HepG2 (cell line): ENCODE data around the gene PTGDS. TPM values are rescaled to one million over a fixed set of nuclear protein-coding genes. Genes with fewer than 3 reads are reported as not detected.

Experiments used
- KDM2A ChIP-seq: sonication (generic); formaldehyde crosslinking; IDR thresholded peaks from 2 replicates; pipeline ENCODE4 v1.4.0; 2020; ENCODE audit warnings: low read depth, missing genetic modification reagents, borderline replicate concordance
- LCORL ChIP-seq, 2 experiments: fragments of 450-650 bp in 1 of 2; sonication (generic) in 1 of 2; formaldehyde crosslinking in 1 of 2; IDR thresholded peaks; 2 replicates each; pipeline versions ENCODE4 v1.5.0 to v1.6.1; 2017 to 2020; ENCODE audit warnings: antibody characterized with exemption in 1 of 2, missing genetic modification reagents in 1 of 2
- SP2 ChIP-seq: sonication (generic); formaldehyde crosslinking; IDR thresholded peaks from 2 replicates; pipeline ENCODE4 v1.5.1; 2020; ENCODE audit warnings: mild to moderate bottlenecking, missing genetic modification reagents
- polyA plus RNA-seq, 8 experiments: library from polyadenylated mRNA; depleted of rRNA in 3 of 8; stranded (reverse) in 7 of 8; unstranded in 1 of 8; fragments of >200 nt; fragmentation: Illumina TruSeq in 4 of 8; extraction: Trizol in 4 of 8; gene quantifications; 2 replicates each; pipeline versions ENCODE4 v1.2.1 to v1.2.3, GENCODE V29; 2011 to 2016; ENCODE audit warnings: low read depth in 4 of 8, missing spikeins in 1 of 8, mixed read lengths in 1 of 8; ENCODE audit not compliant: insufficient read depth in 1 of 8
- total RNA-seq, 5 experiments: library from RNA; depleted of rRNA; stranded (reverse); fragments of >200 nt; fragmentation: Illumina TruSeq; extraction: Trizol; gene quantifications; 2 replicates each; pipeline ENCODE4 v1.2.3, GENCODE V29; 2016; ENCODE audit warnings: low read depth in 1 of 5
- TF ChIP-seq, protein P1 (sequence below): sonication (generic); formaldehyde crosslinking; IDR thresholded peaks from 2 replicates; pipeline ENCODE4 v1.5.1; 2020; ENCODE audit warnings: mild to moderate bottlenecking, missing genetic modification reagents, moderate library complexity
- TF ChIP-seq, protein P2 (sequence below): IDR thresholded peaks from 2 replicates; pipeline ENCODE4 v1.6.1; 2012; ENCODE audit warnings: inconsistent platforms
- TF ChIP-seq, protein P3 (sequence below): sonication (generic); formaldehyde crosslinking; IDR thresholded peaks from 2 replicates; pipeline ENCODE4 v1.5.0; 2020; ENCODE audit warnings: mild to moderate bottlenecking, missing genetic modification reagents, borderline replicate concordance

PTGDS gene
- total and polyA plus RNA-seq, 2 of the 13 experiments (the other 11 are each of a cell fraction or from before 2014, with no cell fraction given), result 0.33 to 0.50 TPM

DNA sequence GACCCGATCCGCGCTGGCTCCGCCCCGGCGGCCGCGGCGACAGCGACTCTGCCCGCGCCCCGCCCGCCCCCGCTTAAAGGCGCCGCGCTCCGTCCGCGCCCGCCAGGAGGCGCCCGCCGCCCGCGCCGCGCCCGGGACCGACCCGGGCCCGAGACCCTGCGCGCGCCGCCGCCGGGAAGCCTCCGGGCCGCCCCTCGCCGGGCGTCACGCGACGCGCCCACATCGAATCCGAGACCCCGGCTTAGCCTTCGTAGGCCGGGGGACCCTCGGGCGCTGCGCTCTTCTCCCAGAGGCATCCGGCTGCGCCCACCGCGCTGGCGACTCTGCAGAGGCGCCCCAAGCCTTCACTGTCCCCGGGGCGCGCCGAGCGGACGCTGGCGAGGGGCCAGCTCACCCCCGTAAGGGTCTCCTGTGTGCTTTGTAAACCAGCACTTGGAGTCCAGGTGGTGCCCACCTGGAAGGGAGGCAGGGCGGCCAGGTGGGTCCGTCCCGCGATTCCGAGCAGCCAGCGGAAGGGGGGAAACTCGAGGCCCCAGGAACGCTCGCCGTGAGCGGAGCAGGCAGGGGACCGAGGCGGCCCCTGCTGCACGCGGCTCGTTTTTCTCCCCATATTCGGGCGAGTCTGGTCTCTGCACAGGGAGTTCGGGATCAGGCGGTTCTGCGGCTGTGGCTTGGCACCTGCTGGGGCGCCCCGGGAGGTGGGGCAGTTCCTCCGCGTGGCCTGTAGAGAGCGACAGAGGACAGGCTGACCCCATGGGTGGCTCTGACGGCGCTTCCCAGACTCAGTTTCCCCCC lies 51.2 kb downstream of the PTGDS start (continued):
- TF ChIP-seq, protein P1, sequence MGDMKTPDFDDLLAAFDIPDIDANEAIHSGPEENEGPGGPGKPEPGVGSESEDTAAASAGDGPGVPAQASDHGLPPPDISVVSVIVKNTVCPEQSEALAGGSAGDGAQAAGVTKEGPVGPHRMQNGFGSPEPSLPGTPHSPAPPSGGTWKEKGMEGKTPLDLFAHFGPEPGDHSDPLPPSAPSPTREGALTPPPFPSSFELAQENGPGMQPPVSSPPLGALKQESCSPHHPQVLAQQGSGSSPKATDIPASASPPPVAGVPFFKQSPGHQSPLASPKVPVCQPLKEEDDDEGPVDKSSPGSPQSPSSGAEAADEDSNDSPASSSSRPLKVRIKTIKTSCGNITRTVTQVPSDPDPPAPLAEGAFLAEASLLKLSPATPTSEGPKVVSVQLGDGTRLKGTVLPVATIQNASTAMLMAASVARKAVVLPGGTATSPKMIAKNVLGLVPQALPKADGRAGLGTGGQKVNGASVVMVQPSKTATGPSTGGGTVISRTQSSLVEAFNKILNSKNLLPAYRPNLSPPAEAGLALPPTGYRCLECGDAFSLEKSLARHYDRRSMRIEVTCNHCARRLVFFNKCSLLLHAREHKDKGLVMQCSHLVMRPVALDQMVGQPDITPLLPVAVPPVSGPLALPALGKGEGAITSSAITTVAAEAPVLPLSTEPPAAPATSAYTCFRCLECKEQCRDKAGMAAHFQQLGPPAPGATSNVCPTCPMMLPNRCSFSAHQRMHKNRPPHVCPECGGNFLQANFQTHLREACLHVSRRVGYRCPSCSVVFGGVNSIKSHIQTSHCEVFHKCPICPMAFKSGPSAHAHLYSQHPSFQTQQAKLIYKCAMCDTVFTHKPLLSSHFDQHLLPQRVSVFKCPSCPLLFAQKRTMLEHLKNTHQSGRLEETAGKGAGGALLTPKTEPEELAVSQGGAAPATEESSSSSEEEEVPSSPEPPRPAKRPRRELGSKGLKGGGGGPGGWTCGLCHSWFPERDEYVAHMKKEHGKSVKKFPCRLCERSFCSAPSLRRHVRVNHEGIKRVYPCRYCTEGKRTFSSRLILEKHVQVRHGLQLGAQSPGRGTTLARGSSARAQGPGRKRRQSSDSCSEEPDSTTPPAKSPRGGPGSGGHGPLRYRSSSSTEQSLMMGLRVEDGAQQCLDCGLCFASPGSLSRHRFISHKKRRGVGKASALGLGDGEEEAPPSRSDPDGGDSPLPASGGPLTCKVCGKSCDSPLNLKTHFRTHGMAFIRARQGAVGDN (CRISPR knock-in tag), result peak; percentile 61; the same call in 1 of the 2 replicates
- TF ChIP-seq, protein P2, sequence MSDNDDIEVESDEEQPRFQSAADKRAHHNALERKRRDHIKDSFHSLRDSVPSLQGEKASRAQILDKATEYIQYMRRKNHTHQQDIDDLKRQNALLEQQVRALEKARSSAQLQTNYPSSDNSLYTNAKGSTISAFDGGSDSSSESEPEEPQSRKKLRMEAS, result 0 out of 2 replicates have a peak, but pooled peaks have one; percentile 15
- TF ChIP-seq LCORL (IDR thresholded peaks at IDR 0.05) (no peak), LCORL (CRISPR knock-in tag; IDR thresholded peaks at IDR 0.05) (0 out of 2 replicates have a peak, but pooled peaks have one; percentile 8), KDM2A (peak; percentile 17; the same call in 1 of the 2 replicates), SP2 (0 out of 2 replicates have a peak, but pooled peaks have one; percentile 27)
- TF ChIP-seq, protein P3, sequence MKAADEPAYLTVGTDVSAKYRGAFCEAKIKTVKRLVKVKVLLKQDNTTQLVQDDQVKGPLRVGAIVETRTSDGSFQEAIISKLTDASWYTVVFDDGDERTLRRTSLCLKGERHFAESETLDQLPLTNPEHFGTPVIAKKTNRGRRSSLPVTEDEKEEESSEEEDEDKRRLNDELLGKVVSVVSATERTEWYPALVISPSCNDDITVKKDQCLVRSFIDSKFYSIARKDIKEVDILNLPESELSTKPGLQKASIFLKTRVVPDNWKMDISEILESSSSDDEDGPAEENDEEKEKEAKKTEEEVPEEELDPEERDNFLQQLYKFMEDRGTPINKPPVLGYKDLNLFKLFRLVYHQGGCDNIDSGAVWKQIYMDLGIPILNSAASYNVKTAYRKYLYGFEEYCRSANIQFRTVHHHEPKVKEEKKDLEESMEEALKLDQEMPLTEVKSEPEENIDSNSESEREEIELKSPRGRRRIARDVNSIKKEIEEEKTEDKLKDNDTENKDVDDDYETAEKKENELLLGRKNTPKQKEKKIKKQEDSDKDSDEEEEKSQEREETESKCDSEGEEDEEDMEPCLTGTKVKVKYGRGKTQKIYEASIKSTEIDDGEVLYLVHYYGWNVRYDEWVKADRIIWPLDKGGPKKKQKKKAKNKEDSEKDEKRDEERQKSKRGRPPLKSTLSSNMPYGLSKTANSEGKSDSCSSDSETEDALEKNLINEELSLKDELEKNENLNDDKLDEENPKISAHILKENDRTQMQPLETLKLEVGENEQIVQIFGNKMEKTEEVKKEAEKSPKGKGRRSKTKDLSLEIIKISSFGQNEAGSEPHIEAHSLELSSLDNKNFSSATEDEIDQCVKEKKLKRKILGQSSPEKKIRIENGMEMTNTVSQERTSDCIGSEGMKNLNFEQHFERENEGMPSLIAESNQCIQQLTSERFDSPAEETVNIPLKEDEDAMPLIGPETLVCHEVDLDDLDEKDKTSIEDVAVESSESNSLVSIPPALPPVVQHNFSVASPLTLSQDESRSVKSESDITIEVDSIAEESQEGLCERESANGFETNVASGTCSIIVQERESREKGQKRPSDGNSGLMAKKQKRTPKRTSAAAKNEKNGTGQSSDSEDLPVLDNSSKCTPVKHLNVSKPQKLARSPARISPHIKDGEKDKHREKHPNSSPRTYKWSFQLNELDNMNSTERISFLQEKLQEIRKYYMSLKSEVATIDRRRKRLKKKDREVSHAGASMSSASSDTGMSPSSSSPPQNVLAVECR (CRISPR knock-in tag), result peak; percentile 51; the same call in 1 of the 2 replicates
